Transverse colon (tissue), 4 donors: ENCODE data around the gene RBM39. TPM values are rescaled to one million over a fixed set of nuclear protein-coding genes. Genes with fewer than 3 reads are reported as not detected.

ENCODE experiments used
- DNase-seq: peaks from one replicate; pipeline ENCODE4 v3.0.0-alpha.2; 2019
- H3K27ac ChIP-seq, 4 donors: fragments of 200-600 bp; sonication (generic); 2 replicates each; pipeline ENCODE4 v1.5.1; 2016 to 2018; ENCODE audit warnings: inconsistent platforms in 4 of 4
- H3K27me3 ChIP-seq: fragments of 200-600 bp; sonication (generic); 2 replicates; pipeline ENCODE4 v1.5.1; 2017; ENCODE audit warnings: inconsistent platforms
- H3K36me3 ChIP-seq, 4 donors: fragments of 200-600 bp; sonication (generic); 2 replicates each; pipeline ENCODE4 v1.5.1; 2017 to 2019; ENCODE audit warnings: inconsistent platforms in 4 of 4
- H3K4me1 ChIP-seq, 4 donors: fragments of 200-600 bp; sonication (generic); 2 replicates each; pipeline ENCODE4 v1.5.1; 2017 to 2020; ENCODE audit warnings: inconsistent platforms in 4 of 4
- H3K4me3 ChIP-seq, 4 donors: fragments of 200-600 bp; sonication (generic); 1 replicate in 1 of 4; 2 replicates in 3 of 4; pipeline versions ENCODE4 v1.5.1 to v1.6.1; 2017 to 2019; ENCODE audit warnings: inconsistent platforms in 4 of 4
- H3K9me3 ChIP-seq, 2 donors: fragments of 200-600 bp; sonication (generic); 2 replicates each; pipeline ENCODE4 v1.5.1; 2017 to 2019; ENCODE audit warnings: inconsistent platforms in 2 of 2
- CTCF ChIP-seq, 5 experiments: fragments of 200-600 bp in 3 of 5; fragments of 450-650 bp in 2 of 5; sonication (generic) in 3 of 5; IDR thresholded peaks; 1 replicate in 2 of 5; 2 replicates in 3 of 5; pipeline ENCODE4 v1.5.1; 2016 to 2017; ENCODE audit warnings: antibody characterized with exemption in 5 of 5, inconsistent platforms in 3 of 5, mild to moderate bottlenecking in 2 of 5, moderate library complexity in 1 of 5
- EP300 ChIP-seq: sonication (generic); formaldehyde crosslinking; IDR thresholded peaks from one replicate; pipeline ENCODE4 v1.6.1; 2017; ENCODE audit warnings: antibody characterized with exemption, low read depth
- POLR2A ChIP-seq: fragments of 450-650 bp; IDR thresholded peaks from one replicate; pipeline ENCODE4 v1.6.1; 2016; ENCODE audit warnings: antibody characterized with exemption, mild to moderate bottlenecking, moderate library complexity
- POLR2AphosphoS5 ChIP-seq, 3 donors: sonication (generic); formaldehyde crosslinking; IDR thresholded peaks; one replicate each; pipeline ENCODE4 v1.6.1; 2016; ENCODE audit warnings: antibody characterized with exemption in 3 of 3
- WGBS, 2 donors: methylation state at CpG; one replicate each; pipeline ENCODE4 v1.1.5; 2018; ENCODE audit warnings: low coverage in 1 of 2; 5-methylcytosine and 5-hydroxymethylcytosine counted together
- in situ Hi-C, 4 donors: fragments of 200-750 bp; cut with MboI; loops; one replicate each; pipeline versions ENCODE4 v1.15.0 to v1.15.1; 2017; ENCODE audit warnings: low sequenced_read_pairs in 3 of 4, low pct_ligation_motif_present in 1 of 4, low pct_unique_long_range_greater_than_20kb in 1 of 4
- intact Hi-C: fragments of 100-400 bp; cut with DNase I; formaldehyde crosslinking; loops from one replicate; pipeline ENCODE4 v1.15.1; 2023; ENCODE audit warnings: low total_unique reads
- total RNA-seq, 4 donors: library from RNA; depleted of rRNA; stranded (reverse); fragments of >200 nt; gene quantifications; one replicate each; pipeline ENCODE4 v1.1.0, GENCODE V29; 2016

The RBM39 gene
- total RNA-seq, 4 donors from 2014 or later, result 264 to 721 (median 416) TPM

GRCh38 chr20:35673884-35674283 is 68.2 kb downstream of the RBM39 start:
- no peak for TF ChIP-seq POLR2A
- TF ChIP-seq POLR2AphosphoS5 (IDR thresholded peaks at IDR 0.05), result no peak
- TF ChIP-seq CTCF (IDR thresholded peaks at IDR 0.05), result no peak
- no peak for TF ChIP-seq EP300
- no peaks in the 10 kb centered on the region for H3K9me3 ChIP-seq
- intact Hi-C loops (no loop called here), in situ Hi-C loops (no loop called here)
- no peak overlapping the region for H3K27ac ChIP-seq
- no peak overlapping the region for H3K4me3 ChIP-seq
- DNase-seq, result no peak
- WGBS, 2 donors, result 80 to 94% methylated on average over 1 to 4 of the region's 4 CpGs
- H3K4me1 ChIP-seq, result no peaks in the 10 kb centered on the region
- H3K27me3 ChIP-seq, result no peaks in the 10 kb centered on the region
- H3K36me3 ChIP-seq, result peaks cover 0 to 45% (median 19%) of the 10 kb centered on the region in 4 donors

GRCh38 chr20:35669681-35670080 is 72.4 kb downstream of the RBM39 start:
- H3K4me1 ChIP-seq, result no peaks in the 10 kb centered on the region
- no peaks in the 10 kb centered on the region for H3K27me3 ChIP-seq
- H3K27ac ChIP-seq, result no peak overlapping the region
- H3K9me3 ChIP-seq, result no peaks in the 10 kb centered on the region
- no peak for DNase-seq
- 80% methylated on average over 1 of the region's 1 CpG; no CpG with 5 or more reads in 1 of the 2 donors for WGBS, 2 donors
- no peak overlapping the region for H3K4me3 ChIP-seq
- H3K36me3 ChIP-seq, result peaks cover 0 to 48% (median 17%) of the 10 kb centered on the region in 4 donors
- TF ChIP-seq POLR2A, result no peak
- TF ChIP-seq POLR2AphosphoS5 (IDR thresholded peaks at IDR 0.05), result no peak
- intact Hi-C loops (no loop called here), in situ Hi-C loops (no loop called here)

GRCh38 chr20:35669221-35669620 is 72.8 kb downstream of the RBM39 start:
- Histone ChIP-seq H3K27ac (no peak overlapping the region), H3K36me3 (peaks cover 0 to 45% (median 14%) of the 10 kb centered on the region in 4 donors), H3K27me3 (no peaks in the 10 kb centered on the region), H3K9me3 (no peaks in the 10 kb centered on the region), H3K4me3 (no peak overlapping the region), H3K4me1 (no peaks in the 10 kb centered on the region)
- in situ Hi-C loops, result no loop called here
- no peak for DNase-seq
- 94% methylated on average over 5 of the region's 5 CpGs; no CpG with 5 or more reads in 1 of the 2 donors for WGBS, 2 donors
- intact Hi-C loops, result no loop called here
- TF ChIP-seq CTCF (IDR thresholded peaks at IDR 0.05) (no peak), EP300 (no peak), POLR2AphosphoS5 (IDR thresholded peaks at IDR 0.05) (no peak), POLR2A (no peak)

GRCh38 chr20:35665949-35666288 is 76.1 kb downstream of the RBM39 start:
- peaks cover 0 to 20% (median 3%) of the 10 kb centered on the region in 4 donors for H3K36me3 ChIP-seq
- H3K9me3 ChIP-seq, result no peaks in the 10 kb centered on the region
- no peak for DNase-seq
- intact Hi-C loops (loop anchor here (2.0 kb wide), 1 partner anchor 49 kb away; no protein-coding TSS in a partner anchor), in situ Hi-C loops (no loop called here)
- TF ChIP-seq EP300 (no peak), CTCF (IDR thresholded peaks at IDR 0.05) (no peak), POLR2AphosphoS5 (IDR thresholded peaks at IDR 0.05) (no peak), POLR2A (no peak)
- no peak overlapping the region for H3K27ac ChIP-seq
- H3K4me1 ChIP-seq, result peaks cover 7 to 29% (median 28%) of the 10 kb centered on the region in 4 donors
- WGBS, 2 donors, result 97 to 98% methylated on average over 9 to 17 of the region's 17 CpGs
- no peak overlapping the region for H3K4me3 ChIP-seq
- H3K27me3 ChIP-seq, result no peaks in the 10 kb centered on the region
